Fibroblast of peridontal ligament (primary cell): ENCODE measurements around the gene HES2.
"Not testable (repeated sequence)": the region's sequence is repeated elsewhere in the genome, so short reads cannot be mapped to it uniquely, and the experiment has no call there.

Experiments
- DNase-seq: peaks from one replicate; pipeline ENCODE4 v3.0.0-alpha.2; 2010; ENCODE audit errors: extremely low read depth

HES2 gene

GRCh38 chr1:6419804-6420453, at the start of gene HES2:
HES2 (minus strand) TSS chr1:6419919; CDS start chr1:6419820, 99 bp downstream.
- DNase-seq, result no peak

- no peak for DNase-seq
Observed at GRCh38 chr1:6468729-6469461, 49.2 kb upstream of the HES2 start.

GRCh38 chr1:6467744-6468688, 48.3 kb upstream of the HES2 start:
- no peak for DNase-seq

DNA sequence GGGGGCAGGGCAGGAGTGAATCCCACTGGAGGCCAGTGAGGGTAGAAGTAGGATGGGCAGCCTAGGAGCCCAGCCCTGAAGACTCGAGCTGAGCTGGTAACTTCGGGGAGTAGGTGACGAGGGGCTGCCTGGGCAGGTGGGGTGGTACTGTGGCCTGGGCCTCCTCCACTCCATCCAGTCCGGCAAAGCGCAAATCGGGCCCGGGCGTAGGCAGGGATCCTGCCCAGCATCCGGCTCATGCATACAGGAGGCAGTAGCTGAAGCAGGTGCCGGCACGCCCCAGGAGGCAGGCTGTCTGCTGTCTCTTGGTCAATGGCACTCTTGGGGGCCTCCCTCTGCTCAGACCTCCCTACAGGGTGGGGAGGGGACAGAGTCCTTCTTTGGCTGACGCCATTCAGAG, 47.5 kb upstream of the HES2 start:
- DNase-seq, result no peak

GRCh38 chr1:6466751-6467150, 47.0 kb upstream of the HES2 start:
- no peak for DNase-seq

- no peak for DNase-seq
Observed at GRCh38 chr1:6466023-6466422, 46.3 kb upstream of the HES2 start, which contains the start of gene TNFRSF25. TNFRSF25 (minus strand) TSS chr1:6466173; CDS start chr1:6466107, 66 bp downstream.

GRCh38 chr1:6465461-6466005, 45.8 kb upstream of the HES2 start:
- DNase-seq, result no peak

DNA sequence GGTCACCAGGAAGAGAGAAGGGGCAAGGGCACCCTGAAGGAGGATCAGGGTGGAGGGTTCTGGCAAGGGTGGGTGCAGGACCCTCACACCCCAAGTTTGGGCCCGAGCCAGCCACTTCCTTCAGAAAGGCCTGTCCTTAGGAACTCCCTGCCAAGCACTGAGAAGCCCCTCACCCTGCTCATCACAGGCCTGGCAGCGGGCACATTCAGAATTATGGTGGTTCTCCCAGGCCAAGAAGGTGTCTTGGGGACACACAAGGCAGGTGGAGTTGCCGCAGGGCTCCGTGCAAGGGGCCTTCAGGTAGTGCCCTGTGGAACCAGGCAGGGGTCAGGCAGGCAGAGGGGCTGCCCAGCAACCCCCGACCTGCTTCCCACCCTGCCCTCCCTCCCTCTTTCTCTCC, 45.2 kb upstream of the HES2 start:
- no peak for DNase-seq

DNA sequence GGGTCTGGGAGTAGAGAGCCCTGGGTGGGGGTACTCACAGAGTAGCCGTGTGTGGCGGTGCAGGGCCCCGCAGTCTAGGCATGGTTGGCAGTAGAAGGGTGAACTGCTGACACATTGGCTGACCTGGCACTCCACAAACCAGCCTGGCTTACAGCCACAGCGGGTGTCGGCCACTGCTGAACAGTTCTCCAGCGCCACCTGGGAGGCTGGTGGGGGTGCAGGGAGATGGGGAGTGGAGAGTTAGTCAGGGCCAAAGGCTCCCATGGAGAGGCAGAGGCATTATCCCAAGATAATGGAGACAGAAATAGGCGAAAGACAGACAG, 44.8 kb upstream of the HES2 start:
- no peak for DNase-seq

- DNase-seq, result no peak
Observed at GRCh38 chr1:6463120-6463412, 43.3 kb upstream of the HES2 start.

GRCh38 chr1:6462412-6463119, 42.8 kb upstream of the HES2 start:
- no peak for DNase-seq

- no peak for DNase-seq
Observed at GRCh38 chr1:6461538-6462411, 42.1 kb upstream of the HES2 start.

DNA sequence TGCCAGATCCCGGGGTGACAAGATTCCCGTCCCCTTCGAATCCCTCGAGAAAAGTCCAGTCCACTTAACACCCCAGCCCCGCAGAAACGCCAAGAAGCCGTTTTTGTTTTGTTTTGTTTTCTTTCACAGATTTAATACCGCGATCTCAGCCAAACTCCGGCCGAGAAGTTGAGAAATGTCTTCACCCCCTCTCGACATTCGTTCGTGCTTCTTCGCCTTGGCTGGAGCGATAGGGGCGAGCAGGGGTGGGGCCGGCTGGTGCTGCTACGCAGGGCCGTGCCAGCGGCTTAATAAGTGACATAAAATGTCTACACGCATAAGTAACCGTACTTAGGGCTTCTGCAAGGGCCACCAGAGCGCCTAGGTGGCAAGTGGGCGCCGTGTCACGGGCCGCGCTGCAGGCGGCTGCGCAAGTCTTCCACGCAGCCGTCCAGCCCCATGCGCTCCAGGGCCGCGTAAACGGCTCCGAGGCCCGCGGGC, 41.4 kb upstream of the HES2 start:
- DNase-seq, result no peak

- no peak for DNase-seq
Observed at GRCh38 chr1:6460301-6461050, 40.8 kb upstream of the HES2 start.

GRCh38 chr1:6459850-6460265, 40.1 kb upstream of the HES2 start:
- DNase-seq, result no peak

DNA sequence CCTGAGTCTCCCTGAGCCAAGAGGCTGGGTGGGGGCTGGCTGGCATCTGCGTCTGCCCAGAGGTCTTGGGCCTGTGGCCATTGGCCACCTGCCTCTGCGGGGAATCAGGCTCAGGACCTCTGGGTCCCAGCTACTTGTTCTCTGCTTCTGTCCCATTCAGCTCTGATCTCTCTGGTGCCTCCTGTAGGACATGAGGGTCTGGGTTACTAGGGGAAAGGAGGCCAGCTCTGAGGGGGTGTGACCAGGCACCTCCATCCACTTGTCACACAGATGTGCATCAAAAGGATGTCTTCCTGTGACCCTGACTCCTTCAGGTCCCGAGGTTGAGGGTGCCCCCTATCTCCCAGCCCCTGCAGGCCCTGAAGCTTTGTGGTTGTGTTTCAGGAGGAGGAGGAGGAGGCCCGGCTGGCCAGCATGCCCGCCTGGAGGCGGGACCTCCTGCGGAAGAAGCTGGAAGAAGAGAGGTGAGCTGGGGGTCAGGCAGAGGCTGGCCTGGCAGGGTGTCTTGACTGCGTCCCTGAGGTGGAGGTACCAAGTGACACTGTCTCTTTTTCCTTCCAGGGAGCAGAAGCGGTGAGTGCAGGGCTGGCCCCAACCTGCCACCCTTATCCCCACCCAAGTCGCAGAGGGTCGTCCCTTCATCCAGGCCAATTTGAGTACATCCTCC, 37.2 kb upstream of the HES2 start:
- no peak for DNase-seq

GRCh38 chr1:6455752-6456520, 36.2 kb upstream of the HES2 start:
- DNase-seq, result not testable (repeated sequence)
